DMS79 (cell line): ENCODE results near the gene MCC.
"Not testable (repeated sequence)": the region's sequence is repeated elsewhere in the genome, so short reads cannot be mapped to it uniquely, and the experiment has no call there.

Experiments used
- DNase-seq: peaks from one replicate; lab custom pipeline; 2025; lab: John Stamatoyannopoulos, UW

MCC gene

DNA sequence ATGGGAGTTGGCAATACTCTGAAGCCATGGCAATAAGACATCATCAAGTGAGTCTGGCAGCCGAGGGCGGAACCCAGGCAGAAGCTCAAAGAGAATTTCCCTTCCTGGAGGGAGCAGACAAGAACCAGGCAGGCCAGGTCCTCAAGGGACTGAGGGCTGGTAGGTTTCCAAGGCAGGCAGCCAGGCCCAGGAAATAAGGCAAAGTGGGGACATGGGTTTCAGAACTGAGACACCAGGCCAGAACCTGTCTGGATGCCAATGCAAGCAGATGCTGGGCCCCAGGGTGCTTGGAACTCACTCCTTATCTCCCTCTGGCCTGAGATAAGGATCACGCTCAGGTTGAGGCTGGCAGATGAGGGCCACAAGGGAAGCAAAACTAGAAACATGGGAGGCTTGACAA, 62.3 kb downstream of the MCC start:
- no peak for DNase-seq

DNA sequence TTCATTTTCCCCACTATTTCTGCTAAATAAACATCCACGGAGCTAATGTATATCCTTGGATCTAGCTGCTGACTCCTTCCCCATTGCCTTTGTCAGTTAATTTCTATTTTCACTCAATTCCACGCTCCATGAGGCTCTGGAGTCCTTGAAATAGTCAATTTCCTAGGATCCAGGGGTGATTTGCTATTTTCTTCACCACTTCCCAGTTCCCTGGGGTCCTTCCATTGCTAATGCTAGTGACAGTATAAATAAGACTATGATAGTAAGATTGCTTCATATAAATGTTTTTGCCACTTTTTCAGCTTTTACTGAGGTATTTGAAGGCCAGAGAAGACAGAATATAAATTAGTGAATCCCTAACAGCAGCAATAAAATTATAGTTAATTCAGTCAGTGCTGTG, 66.6 kb downstream of the MCC start:
- DNase-seq, result no peak

DNA sequence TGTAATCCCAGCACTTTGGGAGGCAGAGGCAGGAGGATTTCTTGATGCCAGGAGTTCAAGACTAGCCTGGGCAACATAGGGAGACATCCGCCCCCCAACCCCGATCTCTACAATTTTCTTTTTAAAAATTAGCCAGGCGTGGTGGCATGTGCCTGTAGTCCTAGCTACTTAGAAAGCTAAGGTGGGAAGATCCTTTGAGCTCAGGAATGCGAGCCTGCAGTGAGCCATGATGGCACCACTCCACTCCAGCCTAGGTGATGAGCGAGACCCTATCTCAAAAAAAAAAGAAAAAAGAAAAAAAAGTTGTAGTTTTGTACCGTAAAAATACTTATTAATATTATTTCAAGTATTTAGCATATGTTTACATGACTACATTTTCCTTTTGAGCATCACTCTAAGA, 82.7 kb downstream of the MCC start:
- no peak for DNase-seq

DNA sequence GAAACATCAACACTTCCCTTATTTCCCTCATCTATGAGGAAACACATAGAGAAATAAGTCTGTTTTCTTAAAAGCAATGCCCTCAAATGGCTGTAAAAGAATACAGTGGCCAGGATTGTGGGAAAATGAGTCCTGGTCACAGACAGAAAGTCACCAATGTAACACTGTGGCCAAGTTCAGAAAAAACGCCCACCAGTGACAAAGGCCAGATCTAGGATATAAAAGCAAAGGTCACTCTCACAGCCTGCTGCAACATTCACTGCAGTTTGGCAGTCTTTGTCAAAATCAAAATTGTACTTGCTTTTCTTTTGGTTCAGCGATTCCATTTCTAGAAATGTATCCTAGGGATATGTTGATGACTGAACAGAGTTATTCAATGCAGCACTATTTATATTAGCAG, 84.0 kb downstream of the MCC start:
- no peak for DNase-seq

DNA sequence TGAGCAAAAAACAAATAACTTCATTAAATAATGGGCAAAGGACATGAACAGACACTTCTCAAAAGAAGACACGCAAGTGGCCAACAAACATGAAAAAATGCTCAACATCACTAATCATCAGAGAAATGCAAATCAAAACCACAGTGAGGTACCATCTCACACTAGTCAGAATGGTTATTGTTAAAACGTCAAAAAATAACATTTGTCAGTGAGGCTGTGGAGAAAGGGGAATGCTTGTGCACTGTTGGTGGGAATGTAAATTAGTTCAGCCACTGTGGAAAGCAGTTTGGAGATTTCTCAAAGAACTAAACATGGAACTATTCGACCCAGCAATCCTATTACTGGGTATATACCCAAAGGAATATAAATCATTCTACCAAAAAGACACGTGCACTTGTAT, 90.3 kb downstream of the MCC start:
- not testable (repeated sequence) for DNase-seq

DNA sequence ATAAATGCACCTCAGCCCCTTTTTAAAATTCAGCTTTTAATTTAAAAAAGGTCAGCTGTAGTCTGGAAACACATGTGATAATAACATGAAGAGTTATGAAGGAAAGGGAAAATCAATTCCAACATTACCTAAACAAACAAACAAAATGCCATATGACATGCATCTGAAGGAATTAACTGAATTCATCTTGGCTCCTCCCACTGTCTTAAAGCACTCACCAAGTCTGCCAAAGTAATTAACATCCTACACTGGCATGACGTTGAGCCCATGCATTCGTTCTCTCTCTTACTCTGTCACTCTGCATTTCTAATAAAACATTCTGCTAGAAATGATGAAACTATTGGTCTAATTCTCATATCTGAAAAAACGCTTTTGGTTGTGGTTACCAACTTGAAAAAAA, 91.2 kb downstream of the MCC start:
- DNase-seq, result no peak

DNA sequence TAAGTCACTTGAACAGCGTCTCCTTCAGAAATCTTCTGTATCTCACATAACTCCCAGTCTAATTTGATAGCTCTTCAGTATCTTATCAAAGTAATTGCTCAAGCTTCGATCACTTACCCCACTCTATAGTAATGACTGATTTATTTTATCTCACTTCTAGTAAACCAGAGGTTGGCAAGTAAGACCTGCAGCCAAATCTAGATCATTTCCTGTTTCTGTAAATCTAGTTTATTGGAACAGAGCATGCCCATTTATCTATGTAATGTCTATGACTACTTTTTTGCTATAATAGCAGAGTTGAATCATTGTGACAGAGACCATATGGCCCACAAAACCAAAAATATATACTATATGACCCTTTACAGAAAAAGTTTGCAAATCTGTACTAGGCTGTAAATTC, 93.6 kb downstream of the MCC start:
- DNase-seq, result no peak

DNA sequence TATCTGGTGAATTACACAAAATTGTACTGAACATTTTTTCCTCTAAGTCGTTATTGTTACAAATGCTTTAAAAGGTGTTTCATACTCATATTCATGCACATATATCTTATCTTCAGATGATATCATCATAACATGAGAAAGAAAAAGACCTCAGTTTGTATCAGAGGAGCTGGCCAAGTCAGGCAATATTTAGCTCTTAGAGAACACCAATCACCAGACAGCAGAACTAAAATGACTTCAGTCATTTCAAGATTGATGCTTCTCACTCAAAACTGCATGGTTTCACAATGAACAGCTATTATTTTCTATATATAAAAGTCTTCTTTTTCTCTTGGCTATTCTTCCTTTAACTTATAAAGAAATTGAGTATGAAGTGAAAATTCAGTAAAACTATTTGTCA, 98.0 kb downstream of the MCC start:
- DNase-seq, result no peak

DNA sequence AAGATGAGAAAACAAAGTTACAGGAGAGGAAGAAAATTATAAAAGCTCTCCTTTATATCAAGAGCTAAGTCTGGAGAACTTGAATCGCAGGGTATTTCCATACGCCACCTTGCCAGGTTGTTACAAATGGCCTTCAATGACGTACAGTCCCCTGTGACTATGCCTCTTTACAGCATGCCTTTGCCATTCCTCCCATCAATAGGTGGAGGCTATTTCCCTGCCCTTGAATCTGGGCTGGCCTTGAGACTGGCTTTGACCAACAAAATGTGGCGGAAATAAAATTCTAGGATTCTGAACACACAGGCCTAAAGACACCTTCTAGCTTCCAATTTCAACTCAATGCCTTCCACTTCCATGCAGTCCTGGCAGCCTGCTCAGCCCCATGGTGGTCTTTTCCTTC, 99.1 kb downstream of the MCC start:
- DNase-seq, result no peak

DNA sequence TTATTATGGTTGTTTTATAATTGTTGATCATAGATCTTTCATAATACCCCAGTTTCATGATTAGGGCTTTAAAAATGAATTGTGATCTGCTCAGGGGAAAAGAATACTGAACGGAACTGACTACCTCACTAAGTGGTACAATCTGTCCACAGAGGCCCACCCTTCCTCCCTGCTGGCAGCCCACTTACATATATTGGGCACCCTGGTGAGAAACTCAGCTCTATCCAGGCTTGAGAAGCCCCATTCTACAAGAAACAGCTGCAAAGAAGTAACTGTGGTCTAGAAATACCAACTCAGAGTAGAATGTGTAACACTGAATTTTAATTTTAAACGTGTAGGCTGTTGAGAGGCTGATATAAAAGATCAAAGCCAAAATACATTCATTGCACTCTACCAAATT, 100.4 kb downstream of the MCC start:
- no peak for DNase-seq

DNA sequence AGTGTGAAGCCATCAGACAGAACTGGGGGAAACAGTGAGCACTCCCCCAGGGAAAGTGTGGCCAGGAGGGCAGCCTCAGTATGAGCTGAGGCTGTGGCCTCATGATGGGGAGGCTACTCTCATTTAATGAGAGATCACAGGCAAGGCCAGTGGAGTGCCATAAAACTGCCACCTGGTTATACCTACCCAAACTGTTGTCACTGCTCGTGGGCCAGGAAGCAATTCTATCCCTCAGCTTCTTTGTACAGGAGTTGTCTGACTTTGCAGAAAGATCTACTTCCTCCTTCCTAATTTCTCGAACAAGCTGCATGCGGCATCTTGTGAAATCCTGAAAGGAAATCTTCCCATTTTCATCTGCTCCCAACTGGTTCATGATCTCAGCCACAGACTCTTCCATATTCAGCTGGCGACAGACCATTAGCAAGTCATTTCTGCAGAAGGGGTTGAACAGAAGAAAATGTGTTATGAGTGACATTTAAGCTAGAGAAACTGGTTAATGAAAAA, 103.4 kb downstream of the MCC start:
- DNase-seq, result no peak

DNA sequence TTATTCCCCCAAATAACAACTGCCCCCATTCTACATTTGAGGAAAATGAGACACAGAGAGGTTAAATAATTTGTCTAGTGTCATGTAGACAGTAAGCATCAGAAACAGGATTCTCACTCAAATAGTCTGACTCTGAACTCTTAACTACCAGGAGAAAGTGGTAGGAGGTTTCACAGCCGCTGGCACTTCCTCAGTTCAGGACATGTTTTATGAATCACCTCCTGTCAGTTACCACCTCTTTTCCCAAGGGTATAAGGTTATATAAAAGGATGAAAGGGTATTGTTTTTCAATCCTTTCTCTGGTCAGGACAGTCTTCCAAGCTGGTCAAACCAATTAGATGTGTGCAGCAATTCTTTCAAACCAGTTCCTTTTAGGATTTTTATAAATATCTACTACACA, 105.5 kb downstream of the MCC start:
- DNase-seq, result no peak

DNA sequence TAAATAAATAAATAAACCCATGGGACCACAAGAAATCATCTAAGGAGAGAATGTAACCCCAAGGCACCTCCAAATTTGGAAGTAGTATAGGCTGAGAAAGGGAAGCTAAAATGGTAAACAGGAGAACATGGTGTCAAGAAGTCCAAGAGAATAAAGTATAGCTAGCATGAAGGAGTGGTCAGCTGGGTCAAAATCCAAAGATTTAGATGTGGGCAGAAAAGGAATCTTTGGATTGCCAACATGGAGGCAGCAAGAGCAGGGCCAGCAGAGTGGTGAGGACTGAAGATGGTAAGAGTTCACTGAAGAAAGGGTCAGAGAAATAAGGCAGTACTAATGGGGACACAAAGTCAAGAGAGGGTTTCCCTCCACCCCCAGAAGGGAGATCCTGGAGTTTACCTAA, 106.5 kb downstream of the MCC start:
- DNase-seq, result no peak

DNA sequence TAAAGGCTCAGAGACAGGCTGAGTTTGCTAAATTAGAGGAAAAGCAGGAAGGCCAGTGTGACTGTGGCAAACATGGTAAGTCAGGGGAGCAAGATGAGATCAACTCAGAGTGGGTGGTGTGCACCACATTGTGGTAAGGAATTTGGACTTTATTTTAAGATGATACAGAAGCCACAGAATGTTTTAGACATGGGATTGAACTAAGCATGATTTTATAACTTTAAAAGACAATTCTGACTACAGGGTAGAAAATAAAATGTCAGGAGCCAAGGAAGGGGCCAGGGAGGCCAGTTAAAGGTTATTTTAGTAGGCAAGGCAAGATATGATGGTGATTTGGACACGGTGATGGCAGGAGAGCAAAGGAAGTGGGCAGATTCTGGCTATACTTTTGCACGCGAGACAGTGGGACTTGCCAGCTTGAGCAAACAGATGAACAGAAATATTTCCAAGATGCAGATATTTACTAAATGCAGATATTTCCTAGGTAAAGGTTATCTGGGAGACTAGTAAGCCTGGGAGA, 107.4 kb downstream of the MCC start:
- DNase-seq, result no peak

DNA sequence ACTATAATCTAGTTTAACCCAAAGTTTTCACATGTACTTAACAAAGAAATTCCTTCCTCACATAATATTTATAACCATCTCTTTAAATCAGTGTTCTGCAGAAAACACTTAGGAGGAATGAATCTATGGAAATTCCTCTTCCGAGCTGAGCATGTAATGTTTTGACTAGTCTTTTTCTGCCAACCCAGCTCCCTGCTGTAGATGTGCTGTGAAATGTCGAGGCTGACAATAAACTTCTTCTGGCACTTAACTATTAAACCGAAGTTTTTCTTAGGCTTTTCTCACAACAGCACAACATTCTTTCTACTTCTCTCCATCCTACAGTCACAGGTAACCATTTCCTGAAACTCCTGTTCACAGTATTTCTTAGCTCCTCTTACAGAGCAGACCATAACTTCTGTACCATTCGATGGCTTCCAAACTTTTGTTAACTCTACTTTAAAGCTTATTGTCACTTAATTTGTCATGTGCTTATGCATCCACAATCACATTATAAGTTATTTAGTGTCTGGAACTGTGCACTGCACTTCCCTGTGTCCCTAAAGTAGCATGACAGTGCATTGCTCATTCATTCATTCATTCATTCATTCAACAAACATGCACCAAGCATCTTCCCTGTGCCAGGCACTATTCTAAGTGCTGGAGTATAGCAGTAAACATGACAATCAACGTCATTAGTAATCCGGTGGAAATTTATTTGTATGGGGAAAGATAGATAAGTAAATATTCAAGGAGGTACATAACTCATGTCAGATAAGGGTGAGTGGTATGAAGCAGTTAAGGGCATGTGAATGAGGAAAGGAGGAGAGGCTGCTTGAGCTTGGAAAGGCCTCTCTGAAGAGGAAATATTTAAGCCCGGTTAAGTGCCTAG, 108.1 kb downstream of the MCC start:
- DNase-seq, result no peak

DNA sequence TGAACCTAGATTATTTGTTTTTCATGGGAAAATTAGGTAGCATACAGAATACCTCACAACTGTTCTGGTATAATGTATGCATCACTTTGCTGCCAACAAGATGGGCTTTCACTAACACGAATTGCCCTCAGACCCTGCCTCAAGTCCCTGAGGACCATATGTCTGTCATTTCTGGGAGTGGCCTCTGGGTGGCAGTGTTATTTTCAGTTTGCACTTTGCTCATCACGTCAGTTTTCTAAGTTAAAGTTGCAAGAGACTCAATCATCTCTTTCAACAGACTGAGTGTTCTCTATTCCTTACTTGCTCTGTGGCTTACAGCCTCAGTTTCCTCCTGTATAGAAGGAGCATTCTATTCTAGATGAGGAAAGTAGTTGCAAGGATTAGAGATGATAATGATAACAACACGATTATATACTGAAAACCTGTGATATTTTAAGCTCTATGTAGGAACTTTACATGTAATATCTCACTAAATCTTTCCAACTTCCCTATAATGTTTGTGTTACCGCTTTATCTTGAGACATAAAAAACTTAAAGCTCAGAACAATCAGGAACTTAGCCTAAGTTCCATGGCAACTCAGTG, 109.2 kb downstream of the MCC start:
- DNase-seq, result no peak

DNA sequence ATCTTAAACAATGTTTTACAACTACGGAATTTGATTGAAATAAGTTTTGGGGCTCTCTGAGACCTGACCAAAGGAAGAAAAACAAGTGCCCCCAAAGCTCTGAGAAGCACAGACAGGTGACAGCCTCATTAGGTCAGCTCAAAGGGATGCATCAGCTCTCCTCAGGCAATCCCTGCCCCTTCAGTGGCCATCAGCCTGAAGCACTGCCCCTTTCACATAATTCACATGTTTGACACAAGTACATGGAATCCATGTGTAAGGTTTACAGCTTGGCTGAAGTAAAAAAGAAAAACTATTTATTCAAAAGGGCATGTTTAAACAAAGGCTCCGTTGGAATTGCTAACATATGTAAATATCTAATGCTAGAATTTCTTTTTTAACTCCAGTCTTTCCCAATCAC, 109.7 kb downstream of the MCC start:
- DNase-seq, result no peak

DNA sequence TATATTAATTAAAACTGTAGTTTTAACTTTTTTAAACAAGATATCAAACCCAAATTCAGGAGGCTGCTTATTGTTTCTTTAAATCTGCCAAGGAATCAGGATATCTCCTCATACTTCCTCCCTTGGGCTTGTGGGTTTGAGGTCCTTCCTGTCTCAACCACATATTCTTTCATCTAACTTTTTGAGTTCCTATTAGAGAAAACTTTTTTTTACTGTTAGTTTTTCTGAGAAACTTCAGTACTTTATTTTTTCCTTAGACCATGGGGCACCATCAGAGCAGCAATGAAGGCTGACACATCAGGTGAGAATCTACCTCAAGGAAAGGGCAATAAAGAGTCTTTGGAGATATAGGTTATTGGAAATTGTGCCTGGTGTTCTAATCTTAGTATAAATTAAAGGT, 110.2 kb downstream of the MCC start:
- no peak for DNase-seq

DNA sequence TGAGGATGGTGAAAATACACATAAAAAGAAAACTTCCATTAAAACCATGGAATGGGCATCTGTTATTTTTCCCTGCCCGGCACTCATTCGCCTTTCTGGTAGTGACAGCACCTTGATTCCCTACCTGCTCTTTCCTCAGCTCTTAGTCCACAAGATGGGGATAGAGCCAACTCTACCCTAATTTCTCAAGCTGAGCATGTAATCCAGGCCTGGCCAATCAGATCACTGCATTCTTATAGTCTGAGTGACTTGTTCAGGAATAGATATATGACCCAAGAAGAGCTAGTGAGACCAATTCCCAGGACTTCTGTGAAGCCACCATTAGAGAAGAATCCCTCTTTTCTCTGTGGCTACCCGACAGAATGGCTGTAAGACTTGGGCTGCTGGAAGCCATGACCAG, 111.6 kb downstream of the MCC start:
- DNase-seq, result no peak

DNA sequence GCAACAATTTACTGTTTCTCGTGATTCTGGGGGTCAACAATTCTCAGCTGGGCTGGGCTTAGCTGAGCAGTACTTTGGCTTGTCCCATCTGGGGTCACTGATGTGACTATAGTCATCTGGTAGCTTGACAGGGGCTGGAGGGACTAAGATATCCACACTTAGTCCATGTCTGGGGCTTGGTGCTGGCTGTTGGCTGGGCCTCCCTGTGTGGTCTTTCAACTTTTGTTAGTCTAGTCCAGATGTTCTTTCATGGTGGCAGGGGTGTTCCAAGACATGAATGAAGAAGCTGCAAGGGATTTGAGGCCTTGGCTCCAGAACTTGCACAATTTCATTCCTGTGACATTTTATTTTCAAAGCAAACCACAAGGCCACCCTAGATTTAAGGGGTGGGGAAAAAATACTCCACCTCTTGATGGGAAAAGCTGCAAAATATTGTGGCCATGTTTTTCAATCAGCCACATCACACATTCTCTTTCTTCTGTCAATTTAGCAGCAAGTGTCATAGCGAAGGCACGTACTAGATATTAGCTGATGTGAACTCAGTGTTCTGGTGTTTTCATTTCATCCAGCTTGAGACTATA, 112.7 kb downstream of the MCC start:
- DNase-seq, result no peak

DNA sequence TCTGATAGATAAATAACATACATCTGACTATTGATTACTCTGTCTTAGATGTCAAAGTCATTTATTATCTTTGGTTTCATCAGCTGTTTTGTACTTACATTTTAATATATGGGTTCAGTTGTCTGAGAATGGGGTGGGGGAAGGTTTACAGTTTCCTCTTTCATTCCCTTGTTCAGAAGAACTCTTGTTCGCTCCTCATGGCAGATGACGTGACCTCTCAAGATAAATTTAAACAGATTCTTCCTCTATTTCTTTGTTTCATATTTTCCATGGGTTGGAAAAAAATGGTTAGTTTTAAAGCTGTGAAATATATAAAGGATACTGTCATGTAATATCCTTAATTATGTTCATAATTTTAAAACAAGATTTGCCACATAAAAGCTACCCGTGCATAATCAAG, 114.8 kb downstream of the MCC start:
- no peak for DNase-seq

DNA sequence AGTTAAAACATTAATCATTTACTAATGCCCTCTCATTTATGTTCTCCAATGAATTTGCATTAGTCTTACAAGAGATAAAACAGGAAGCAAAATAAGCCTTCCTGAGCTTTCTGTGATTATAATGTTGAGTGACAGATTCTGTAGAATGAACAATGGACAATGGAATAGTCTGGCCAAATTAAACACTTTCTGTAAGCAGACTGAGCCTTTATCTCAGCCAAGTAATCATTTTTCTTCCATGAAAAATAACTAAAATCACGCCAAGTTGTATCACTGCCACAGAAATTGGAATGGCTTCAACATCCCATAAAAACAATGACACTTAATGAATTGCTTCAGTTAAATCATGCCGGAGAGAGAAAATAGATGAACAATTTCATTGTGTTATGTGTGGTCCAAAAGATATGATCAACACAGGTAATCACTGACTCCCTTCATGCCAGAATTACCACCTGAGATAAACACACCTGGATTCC, 116.5 kb downstream of the MCC start:
- DNase-seq, result no peak

DNA sequence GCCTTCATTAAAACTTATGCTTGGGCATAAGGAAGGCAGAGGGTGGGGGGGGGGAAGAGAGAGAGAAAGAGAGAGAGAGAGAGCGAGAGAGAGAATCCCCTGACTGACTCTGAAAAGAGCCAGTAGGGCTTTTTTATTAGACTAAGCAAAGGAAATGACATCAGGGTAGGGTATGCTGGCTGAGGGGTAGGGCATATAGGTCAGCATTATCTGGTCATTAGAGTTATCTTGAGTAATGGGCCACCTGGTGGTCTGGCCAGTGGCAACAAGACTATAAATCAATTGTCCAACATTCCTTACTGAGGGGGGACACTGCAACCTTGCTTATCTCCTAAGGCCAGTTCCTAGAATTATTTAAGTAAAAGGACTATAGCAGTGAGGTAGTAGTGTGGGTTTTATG, 120.7 kb downstream of the MCC start:
- no peak for DNase-seq
